NCI-H1930 (cell line): ENCODE measurements around the gene SPHK1.
A peak's percentile ranks its signal among the peaks of the same experiment; 100 is the strongest.

Source experiments
- DNase-seq, 2 experiments: peaks; one replicate each; lab custom pipeline; 2025; lab: John Stamatoyannopoulos, UW

SPHK1 gene

DNA sequence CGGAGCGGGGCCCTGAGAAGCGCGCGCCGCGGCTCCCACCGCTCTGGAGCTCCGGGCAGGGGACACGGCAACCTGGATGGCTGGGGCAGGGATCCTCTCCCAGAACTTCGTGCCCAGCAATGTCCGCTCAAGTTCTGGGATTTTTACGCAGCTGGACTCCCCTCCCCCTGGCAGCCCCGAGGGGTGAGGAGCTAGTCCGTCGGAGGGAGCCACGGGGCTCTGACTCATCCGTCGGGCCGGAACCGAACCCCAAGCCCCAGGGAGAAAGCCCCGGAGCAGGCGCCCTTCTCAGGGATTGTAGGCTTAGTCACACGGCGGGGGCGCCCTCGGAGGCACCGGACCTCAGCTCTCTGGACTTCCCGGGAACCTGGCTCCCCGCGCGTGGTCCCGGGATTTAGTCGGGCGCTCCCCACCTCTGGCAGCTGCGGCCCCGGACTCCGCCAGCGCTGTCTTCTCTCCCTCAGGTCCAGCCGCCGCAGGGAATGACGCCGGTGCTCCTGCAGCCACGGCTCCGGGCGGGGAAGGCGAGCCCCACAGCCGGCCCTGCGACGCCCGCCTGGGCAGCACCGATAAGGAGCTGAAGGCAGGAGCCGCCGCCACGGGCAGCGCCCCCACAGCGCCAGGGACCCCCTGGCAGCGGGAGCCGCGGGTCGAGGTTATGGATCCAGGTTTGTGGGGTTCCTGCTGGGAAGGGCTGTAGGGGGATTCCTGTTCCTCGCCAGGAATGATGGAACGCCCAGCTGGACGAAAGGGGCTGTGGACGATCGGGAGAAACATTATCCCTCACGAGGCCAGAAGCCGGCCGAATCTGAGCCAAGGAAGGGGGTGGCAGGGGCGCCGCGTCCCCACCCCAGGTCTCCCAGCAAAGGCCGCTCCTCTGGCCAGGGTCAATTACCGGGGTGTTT is 830 bp downstream of the SPHK1 start:
- DNase-seq: no peak

DNA sequence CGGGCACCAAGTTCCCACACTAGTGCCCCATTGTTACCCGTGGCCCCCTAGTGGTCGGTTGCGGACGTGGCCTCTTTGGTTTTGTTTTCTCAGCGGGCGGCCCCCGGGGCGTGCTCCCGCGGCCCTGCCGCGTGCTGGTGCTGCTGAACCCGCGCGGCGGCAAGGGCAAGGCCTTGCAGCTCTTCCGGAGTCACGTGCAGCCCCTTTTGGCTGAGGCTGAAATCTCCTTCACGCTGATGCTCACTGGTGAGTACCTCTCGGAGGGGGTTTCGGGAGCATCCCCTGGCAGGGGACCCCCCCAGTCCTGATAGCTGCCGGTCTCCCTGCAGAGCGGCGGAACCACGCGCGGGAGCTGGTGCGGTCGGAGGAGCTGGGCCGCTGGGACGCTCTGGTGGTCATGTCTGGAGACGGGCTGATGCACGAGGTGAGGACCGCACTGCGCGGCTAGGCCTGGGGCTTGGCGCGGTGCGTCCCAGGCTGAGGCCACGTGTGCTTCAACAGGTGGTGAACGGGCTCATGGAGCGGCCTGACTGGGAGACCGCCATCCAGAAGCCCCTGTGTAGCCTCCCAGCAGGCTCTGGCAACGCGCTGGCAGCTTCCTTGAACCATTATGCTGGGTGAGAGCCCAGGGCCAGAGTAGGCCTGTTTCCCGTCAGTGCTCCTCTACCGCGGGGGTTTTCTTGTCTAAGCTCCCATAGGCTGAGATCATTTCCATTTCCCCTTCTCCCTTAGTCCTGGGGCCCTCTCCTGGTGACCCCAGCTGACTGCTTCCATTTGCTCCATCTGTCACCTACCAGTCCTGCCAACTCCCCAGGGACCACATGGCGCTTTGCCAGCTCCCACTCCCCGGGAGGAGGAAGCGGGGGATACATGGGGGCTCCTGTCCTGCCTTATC is 1.7 kb downstream of the SPHK1 start:
- peak in 1 of 2 experiments; percentile 64 for DNase-seq

DNA sequence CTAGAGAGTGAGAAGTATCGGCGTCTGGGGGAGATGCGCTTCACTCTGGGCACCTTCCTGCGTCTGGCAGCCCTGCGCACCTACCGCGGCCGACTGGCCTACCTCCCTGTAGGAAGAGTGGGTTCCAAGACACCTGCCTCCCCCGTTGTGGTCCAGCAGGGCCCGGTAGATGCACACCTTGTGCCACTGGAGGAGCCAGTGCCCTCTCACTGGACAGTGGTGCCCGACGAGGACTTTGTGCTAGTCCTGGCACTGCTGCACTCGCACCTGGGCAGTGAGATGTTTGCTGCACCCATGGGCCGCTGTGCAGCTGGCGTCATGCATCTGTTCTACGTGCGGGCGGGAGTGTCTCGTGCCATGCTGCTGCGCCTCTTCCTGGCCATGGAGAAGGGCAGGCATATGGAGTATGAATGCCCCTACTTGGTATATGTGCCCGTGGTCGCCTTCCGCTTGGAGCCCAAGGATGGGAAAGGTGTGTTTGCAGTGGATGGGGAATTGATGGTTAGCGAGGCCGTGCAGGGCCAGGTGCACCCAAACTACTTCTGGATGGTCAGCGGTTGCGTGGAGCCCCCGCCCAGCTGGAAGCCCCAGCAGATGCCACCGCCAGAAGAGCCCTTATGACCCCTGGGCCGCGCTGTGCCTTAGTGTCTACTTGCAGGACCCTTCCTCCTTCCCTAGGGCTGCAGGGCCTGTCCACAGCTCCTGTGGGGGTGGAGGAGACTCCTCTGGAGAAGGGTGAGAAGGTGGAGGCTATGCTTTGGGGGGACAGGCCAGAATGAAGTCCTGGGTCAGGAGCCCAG is 2.8 kb downstream of the SPHK1 start:
- no peak for DNase-seq

DNA sequence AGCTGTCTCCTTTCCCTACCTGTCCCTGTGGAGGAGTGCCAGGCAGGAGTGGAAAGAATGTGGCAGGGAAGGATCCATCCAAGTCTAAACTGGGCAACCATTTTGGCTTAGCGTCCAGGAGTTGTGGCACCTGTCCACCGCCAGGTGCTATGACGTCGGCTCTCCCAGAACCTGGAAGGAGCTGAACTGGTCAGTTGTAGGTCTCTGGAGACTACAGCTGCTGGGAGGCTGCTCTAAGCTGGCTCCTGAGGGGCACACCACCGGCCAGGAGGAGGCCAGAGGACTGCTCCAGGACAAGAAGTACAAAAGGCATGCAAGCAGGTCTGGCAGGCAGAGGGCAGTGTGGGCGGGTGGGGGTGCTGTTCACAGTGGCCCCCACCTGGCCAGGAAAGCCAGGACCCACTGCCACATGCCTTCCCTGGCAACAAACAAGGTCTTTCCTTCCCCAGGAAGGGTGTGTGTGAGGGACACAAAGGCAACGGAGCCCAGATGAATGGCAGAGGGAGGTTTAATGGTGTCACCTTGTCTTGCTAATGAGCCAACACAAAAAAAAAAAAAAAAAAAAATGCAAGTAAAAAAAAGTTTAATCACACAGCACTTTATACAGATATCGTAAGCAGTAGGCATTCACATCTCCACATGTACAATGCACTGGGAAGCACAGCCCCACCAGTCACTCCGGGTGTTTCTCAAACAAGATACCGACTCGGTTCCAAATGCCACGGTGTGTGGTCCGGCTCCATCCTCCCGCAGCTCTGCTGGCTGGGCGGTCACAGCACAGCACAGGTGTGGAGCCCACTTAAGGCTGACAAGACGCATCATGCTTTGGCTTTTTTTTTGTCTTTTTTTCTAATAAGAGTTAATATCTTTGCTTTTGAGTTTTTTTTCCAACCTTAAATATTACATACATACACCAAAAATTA is 4.8 kb downstream of the SPHK1 start:
- no peak for DNase-seq

DNA sequence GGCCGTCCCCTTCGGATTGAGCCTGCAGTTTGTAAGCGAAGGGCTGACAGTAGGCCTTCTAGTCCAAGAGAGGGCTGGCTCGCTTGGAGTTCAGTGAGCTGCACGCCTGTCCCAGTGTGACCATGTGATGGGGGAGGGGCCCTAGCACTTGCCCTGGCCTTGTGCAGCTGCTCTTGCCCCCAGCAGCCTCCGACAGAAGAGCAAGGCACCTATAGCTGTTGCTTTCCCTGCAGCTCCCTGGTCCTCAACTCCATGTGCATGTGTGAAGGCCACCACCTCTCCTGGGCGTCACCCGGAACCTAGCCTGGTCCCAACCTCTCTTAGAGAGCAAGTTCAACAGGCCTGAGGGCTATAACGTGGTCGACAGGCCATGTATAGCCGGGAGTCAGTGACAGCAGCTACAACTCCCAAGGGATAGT is 5.6 kb downstream of the SPHK1 start:
- DNase-seq: no peak

DNA sequence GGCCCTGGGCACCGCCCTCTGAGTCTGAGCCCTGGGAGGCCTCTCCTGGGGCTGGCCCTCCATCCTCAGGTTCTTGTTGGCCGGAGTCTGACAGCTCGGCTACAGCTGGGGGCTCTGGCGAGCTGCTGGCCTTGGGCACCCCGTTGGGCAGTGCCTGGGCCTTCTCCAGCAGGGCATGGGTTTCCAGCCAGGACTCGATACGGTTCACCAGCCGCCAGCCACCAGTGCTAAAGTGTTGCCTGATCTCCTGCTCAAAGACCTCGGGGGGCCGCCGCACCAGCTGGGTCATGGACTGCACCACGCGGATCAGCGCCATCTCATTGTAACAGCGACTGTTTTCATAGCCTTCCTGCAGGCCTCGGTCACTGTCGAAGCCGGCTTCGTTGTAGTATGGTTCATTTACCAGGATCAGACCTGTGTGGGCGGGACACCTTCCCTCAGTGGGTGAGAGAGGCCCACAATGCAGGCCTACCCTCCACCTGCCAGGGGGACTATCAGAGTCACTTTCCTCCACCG is 6.8 kb downstream of the SPHK1 start:
- DNase-seq: no peak

DNA sequence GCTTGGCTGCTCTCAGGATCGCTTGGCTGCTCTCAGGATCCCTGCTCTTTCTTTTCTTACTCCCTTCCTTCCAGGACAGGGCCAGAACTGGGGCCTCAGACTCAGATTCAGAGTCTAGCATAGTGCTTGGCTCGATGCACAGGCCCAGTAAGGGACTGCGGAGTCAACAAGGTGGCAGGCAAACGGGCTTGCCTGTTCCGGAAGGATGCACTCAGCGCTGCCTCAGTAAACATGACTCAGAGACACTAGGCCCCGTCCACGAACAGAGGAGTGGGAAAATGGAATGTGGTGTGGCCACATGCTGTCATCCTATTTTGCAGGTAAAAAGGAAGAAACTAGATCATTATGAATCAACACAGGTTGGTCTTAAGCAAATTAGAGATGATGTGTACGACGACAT is 9.8 kb downstream of the SPHK1 start:
- DNase-seq: no peak

DNA sequence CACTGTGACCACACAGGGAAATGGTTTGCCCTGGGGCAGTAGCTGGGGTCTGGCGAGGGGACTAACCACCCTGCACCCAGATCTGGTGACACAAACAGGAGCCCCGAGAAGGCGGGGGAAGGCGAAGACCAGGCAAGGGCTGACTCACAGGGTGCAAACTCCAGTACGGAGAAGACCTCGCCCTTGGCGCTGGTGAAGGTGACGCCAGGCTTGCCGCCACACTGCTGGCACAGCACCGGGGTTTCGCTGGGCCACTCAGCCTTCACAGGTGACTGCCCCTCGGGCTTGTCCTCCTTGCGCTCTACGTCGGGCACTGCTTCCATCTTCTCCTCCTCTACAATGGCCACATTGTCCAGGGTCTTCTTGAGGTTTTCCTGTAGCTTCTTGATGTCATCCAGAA is 11.6 kb downstream of the SPHK1 start:
- DNase-seq: no peak

DNA sequence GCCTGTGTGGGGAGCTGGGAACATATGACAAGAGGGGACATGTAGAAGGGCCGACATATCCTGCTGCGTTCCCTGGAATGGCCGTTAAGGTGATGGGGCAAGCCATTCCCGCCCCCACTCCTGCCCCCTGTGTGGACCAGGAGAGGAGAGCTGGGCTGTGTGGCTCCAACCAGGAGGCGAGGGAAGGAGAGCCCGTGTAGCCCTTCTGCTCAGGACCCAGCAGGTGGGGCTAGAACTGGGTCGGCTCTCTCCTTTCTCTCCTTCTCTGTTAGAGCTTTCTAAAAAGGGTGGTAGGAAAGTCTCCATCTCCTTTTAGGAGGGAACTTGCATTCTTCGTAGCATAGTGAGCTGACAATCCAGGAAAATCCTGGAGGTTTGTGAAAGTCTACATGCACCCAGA is 12.8 kb downstream of the SPHK1 start:
- no peak for DNase-seq

DNA sequence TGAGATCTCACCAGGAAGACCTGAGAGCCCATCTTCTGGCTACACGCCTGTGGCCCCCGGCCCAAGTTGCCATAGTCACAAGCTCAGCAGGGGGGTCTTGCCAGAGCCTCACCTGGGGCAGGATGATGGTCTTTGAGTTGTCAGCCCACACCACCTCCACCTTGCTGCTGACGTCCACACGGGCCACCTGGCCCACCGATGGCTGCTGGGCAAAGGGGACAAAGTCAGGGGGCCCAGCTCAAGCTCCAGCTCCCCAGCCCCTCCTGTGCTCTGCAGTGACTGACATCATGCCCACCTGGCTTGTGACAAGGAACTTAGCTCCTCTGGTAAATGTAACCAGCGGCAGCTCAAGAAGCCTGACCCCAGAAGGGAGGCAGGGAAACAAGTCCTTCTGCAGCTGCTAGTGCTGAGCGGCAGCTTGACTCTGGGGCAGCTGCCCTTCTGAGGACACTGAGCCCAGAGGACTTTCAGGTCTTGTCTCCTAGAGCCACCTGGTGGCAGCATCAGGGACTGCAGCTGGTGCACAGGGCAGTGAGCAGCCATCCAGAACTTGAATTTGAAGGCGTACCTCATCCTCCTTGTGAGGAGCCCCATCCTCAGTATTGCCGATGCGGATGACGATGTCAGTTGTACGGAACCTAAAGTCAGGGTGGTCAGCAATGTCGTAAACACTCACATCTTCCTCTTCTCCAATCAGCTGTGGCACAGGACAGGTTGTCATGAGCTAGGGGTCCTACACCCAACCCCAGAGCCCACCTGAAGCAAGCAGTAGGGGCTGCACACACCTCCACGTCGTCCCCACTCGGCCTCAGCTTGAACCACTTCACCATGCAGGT is 13.5 kb downstream of the SPHK1 start:
- DNase-seq: peak; percentile 43 to 81

DNA sequence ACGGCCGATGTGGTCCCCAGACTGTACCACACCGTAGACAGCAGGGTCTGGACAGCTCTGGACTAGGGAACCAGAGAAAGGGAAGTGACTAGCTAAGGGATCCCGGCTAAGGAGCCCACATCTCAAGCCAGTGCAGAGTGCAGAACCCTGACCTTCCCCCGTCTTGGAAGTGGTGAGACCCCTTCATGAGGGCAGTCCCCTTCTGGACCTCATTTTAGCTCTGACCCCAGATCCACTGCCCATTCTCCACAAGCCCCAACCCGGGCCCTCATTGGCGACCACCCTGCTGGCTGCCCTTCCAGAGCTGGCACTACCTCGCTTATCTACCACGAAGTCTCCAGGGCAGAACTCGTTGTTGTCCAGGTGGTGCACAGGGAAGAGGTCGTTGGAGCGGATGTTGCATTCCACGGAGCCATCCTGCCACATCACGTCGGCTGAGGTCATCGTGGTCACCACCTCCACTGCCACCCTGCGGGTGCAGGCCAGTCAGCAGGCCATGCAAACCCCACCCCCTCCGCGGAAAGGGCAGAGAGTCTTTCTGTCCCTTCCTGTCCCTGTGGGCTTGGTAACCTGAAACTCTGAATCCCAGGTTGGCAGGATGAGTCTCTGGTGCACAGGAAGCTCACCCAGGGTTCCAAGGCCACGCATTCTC is 14.2 kb downstream of the SPHK1 start:
- DNase-seq: no peak

DNA sequence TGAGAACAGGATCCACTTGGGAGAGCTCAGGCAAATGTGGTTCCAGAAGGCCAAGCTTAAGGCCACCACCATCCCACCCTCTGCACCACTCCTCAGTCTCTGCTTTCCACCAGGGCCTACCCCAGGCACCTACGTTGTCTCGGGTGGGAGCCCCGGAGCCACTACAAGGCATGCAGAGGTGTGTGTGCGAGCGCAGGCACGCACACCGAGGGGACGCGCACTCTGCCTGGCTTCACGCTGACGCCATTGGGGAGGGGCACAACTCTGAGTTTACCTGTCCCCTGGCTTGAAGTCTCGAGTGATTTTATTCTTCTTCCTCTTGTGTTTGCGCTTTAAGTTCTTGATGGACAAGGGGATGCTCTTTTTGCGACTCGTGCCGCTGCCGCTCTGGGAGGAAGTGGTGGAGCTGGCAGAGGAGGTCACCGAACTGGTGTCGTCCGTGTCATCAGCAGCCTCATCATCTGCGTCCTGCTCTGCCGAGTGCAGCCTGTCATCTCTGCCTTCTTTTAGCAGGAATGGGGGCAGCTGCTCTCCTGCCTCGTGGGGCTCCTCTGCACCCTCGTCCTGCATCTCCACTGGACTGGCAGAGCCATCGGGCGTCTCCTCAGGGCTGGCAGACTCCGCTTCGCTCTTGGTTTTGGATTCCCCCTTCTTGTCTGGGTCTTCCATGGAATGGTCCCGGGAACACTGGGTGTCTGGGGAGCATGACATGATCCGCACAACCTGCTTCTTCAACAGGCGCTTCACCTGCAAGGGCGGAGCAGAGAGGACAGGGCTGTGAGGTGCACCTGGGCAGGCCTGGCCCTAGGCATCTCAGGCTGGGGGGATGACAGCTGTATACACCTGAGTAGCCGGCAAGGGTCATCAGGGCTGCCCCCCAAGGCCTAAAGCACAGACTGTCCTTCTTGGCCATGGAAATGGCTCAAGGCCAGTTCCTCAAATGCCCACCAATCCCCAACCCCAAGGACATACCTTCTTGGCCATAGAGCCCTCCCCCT is 15.1 kb downstream of the SPHK1 start:
- DNase-seq: no peak

DNA sequence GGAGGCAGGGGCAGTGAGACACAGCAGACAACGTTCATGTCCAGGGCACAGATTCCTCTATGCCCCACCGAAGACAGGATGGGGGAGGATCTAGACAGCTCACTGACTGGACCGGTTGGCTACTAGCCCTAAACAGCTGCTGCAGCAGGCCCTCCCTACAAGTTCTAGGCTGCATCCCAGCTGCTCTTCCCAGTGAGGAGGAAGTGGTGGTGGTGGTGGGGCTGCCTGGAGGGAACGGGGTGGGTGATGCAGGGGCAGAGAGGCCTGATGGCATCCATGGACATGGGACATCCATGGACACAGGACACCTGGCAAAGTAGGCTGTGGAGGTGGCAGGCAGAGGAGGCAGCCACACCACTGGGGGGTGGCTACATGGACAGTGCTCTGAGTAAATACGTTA is 18.3 kb downstream of the SPHK1 start:
- no peak for DNase-seq

DNA sequence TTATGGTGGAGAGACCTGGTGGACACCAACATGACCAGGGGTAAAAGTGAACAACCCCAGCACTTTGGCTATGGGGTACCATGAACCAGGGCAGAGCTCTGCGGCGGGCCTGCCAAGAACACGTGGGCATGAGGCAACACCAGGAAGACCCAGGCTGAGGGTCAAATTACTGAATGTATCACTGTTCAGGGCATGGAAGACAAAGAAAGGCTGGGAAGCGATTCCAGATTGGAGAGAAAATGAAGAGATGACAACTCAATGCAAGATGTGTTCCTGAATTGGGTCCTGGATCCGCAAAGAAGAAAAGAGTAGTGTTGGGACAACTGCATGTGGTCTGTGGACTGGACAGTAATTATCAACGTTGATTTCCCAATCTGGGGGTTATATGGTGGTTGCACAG is 19.8 kb downstream of the SPHK1 start:
- DNase-seq: no peak

DNA sequence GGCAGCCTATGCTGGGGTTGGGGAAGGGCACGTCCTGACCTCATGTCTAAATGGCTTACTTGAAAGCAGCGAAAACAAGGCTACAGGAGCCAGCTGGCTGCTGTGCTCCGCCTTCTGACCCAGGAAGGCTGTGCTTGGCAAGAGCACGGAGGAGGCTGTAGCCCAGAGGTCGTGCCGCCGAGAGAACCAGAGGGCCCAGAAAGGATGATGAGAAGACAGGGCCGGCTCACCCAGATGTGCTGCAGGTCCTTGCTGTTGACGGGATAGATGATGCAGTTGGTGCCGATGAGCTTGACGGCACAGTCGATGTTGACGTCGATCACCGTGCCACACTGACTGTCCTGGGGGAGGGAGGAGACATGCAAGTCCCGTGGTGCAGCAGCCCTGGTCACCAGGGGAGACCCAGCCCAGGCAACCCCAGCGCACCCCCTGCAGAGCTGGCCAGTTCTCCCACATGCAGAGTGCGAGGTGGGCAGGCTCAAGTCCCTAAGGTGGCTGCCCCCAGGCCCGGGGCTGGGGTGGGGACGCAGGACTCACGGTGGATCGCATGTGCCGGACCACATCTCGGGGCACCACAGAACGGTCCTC is 20.7 kb downstream of the SPHK1 start:
- DNase-seq: no peak

DNA sequence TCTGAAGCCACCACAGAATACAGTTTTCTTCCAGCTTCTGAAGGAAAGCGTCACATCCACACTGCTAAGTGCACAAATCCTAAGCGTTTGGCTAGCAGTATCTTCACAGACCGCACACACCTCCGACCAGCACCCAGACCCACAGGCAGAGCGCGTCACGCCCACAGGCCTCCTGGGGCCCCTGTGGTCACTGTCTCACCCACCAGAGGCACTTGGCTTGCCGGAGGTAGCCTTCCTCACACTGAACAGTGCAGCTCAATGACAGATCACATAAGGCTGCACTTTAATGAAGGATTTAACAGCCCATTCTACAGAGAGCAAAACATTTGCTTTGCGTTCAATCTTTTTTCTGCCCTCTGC is 21.2 kb downstream of the SPHK1 start:
- DNase-seq: no peak

DNA sequence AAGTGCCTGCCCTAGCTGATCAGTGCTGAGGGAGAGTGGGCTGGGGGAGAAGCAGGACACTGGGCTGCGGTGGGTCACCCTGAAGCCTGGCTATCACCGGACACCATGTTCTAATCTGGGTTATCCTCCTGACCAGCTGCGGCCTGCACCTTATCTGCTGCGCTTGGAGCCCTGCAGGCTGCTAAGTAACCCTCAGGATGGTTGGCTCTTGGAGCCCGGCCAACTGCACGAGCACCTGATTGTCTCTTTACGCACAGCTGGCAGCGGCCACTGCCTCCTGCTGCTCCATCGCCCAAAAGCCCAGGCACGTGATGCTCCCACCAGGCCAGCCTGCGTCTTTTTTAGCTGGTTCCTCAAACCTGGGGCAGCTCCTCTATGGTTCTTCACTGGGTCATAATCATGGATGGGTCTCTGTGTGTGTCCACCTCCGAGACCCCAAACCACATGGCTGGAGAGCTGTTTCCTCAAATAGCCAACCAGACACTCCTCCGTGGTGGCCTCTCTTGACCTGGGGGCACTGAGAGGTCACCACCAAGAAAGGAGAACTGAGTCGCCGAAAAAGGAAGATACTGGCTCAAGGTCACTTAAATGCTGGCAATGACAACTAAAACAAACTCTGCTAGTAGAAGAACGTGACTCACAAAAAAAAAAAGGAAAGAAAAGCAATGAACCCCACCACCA is 21.7 kb downstream of the SPHK1 start:
- no peak for DNase-seq
